SK-N-SH treated with all-trans-retinoic acid at 6 μM for 48 hours (cell line): ENCODE results near the gene CLEC16A.
A peak's percentile ranks its signal among the peaks of the same experiment; 100 is the strongest.

Source experiments
- ATAC-seq: fragments of 200-7000 bp; cut with Tn5 transposase; 3 replicates; pipeline ENCODE4 v1.9.1; 2020; ENCODE audit warnings: mild to moderate bottlenecking, moderate library complexity
- ARNTL ChIP-seq: fragments of 450-650 bp; formaldehyde crosslinking; IDR thresholded peaks from 2 replicates; pipeline ENCODE4 v1.5.0; 2020; ENCODE audit warnings: low read depth, mild to moderate bottlenecking, moderate library complexity, borderline replicate concordance
- BACH2 ChIP-seq: fragments of 250-450 bp; sonication (Bioruptor Pico); IDR thresholded peaks from 2 replicates; pipeline ENCODE4 v1.9.0; 2021; ENCODE audit warnings: mild to moderate bottlenecking, borderline replicate concordance
- CSDC2 ChIP-seq: fragments of 250-450 bp; sonication (Bioruptor Pico); IDR thresholded peaks from 2 replicates; pipeline ENCODE4 v1.5.0; 2020; ENCODE audit warnings: mild to moderate bottlenecking, moderate library complexity
- CSRNP3 ChIP-seq: fragments of 250-450 bp; sonication (Bioruptor Pico); IDR thresholded peaks from 2 replicates; pipeline ENCODE4 v1.5.1; 2021; ENCODE audit warnings: mild to moderate bottlenecking, moderate library complexity
- ESRRG ChIP-seq: fragments of 250-450 bp; sonication (Bioruptor Pico); IDR thresholded peaks from 2 replicates; pipeline ENCODE4 v1.6.1; 2021; ENCODE audit warnings: mild to moderate bottlenecking
- GLIS3 ChIP-seq: fragments of 250-450 bp; sonication (Bioruptor Pico); IDR thresholded peaks from 2 replicates; pipeline ENCODE4 v1.5.0; 2020; ENCODE audit warnings: mild to moderate bottlenecking, moderate library complexity
- ISL1 ChIP-seq: fragments of 250-450 bp; sonication (Bioruptor Pico); IDR thresholded peaks from 2 replicates; pipeline ENCODE4 v2.1.2; 2022; ENCODE audit warnings: mild to moderate bottlenecking, moderate library complexity
- PPARA ChIP-seq: fragments of 250-450 bp; sonication (Bioruptor Pico); IDR thresholded peaks from 2 replicates; pipeline ENCODE4 v1.5.0; 2020; ENCODE audit warnings: mild to moderate bottlenecking, borderline replicate concordance
- SNAI2 ChIP-seq: fragments of 250-450 bp; sonication (Bioruptor Pico); IDR thresholded peaks from 2 replicates; pipeline ENCODE4 v1.5.0; 2020; ENCODE audit warnings: mild to moderate bottlenecking, moderate library complexity
- TCF4 ChIP-seq: fragments of 250-450 bp; sonication (Bioruptor Pico); IDR thresholded peaks from 2 replicates; pipeline ENCODE4 v1.8.0; 2021; ENCODE audit warnings: mild to moderate bottlenecking, moderate library complexity, borderline replicate concordance
- TOX ChIP-seq: fragments of 250-450 bp; sonication (Bioruptor Pico); IDR thresholded peaks from 2 replicates; pipeline ENCODE4 v1.8.0; 2021; ENCODE audit warnings: mild to moderate bottlenecking, moderate library complexity, borderline replicate concordance
- TSHZ2 ChIP-seq: fragments of 250-450 bp; sonication (Bioruptor Pico); IDR thresholded peaks from 2 replicates; pipeline ENCODE4 v1.5.0; 2020; ENCODE audit warnings: mild to moderate bottlenecking, moderate library complexity
- ZC3H10 ChIP-seq: fragments of 250-450 bp; sonication (Bioruptor Pico); IDR thresholded peaks from 2 replicates; pipeline ENCODE4 v1.5.1; 2021; ENCODE audit warnings: mild to moderate bottlenecking, moderate library complexity
- ZFP3 ChIP-seq: fragments of 250-450 bp; sonication (Bioruptor Pico); IDR thresholded peaks from 2 replicates; pipeline ENCODE4 v1.5.0; 2020; ENCODE audit warnings: mild to moderate bottlenecking, moderate library complexity
- ZFP30 ChIP-seq: fragments of 450-650 bp; formaldehyde crosslinking; IDR thresholded peaks from 2 replicates; pipeline ENCODE4 v1.5.0; 2022; ENCODE audit warnings: mild to moderate bottlenecking, moderate library complexity
- ZNF565 ChIP-seq: fragments of 450-650 bp; formaldehyde crosslinking; conservative IDR thresholded peaks from 2 replicates; pipeline ENCODE4 v1.5.0; 2020; ENCODE audit warnings: low read depth, mild to moderate bottlenecking, moderate library complexity
- ZNF70 ChIP-seq: fragments of 450-650 bp; formaldehyde crosslinking; IDR thresholded peaks from 2 replicates; pipeline ENCODE4 v1.5.0; 2020; ENCODE audit warnings: mild to moderate bottlenecking, moderate library complexity
- ZNF8 ChIP-seq: fragments of 450-650 bp; formaldehyde crosslinking; IDR thresholded peaks from 2 replicates; pipeline ENCODE4 v1.5.0; 2020; ENCODE audit warnings: mild to moderate bottlenecking, moderate library complexity
- TF ChIP-seq, protein P1 (sequence below): fragments of 250-450 bp; sonication (Bioruptor Pico); IDR thresholded peaks from 2 replicates; pipeline ENCODE4 v1.8.0; 2020; ENCODE audit warnings: mild to moderate bottlenecking, moderate library complexity, borderline replicate concordance
- TF ChIP-seq, protein P2 (sequence below): fragments of 250-450 bp; sonication (Bioruptor Pico); IDR thresholded peaks from 2 replicates; pipeline ENCODE4 v1.5.1; 2020; ENCODE audit warnings: low read depth, mild to moderate bottlenecking, moderate library complexity

Gene CLEC16A

GRCh38 chr16:11109566-11109965, 165.2 kb downstream of the CLEC16A start:
- TF ChIP-seq ZNF8 (CRISPR knock-in tag) (no peak), SNAI2 (no peak), BACH2 (CRISPR knock-in tag) (no peak), ZFP30 (CRISPR knock-in tag) (no peak), ARNTL (CRISPR knock-in tag) (no peak), CSRNP3 (CRISPR knock-in tag) (no peak), ZC3H10 (no peak), CSDC2 (CRISPR knock-in tag) (no peak), TOX (no peak), ZFP3 (no peak), GLIS3 (CRISPR knock-in tag) (no peak), ZNF70 (CRISPR knock-in tag) (no peak), ESRRG (no peak), ISL1 (CRISPR knock-in tag) (no peak)
- TF ChIP-seq, protein P1, sequence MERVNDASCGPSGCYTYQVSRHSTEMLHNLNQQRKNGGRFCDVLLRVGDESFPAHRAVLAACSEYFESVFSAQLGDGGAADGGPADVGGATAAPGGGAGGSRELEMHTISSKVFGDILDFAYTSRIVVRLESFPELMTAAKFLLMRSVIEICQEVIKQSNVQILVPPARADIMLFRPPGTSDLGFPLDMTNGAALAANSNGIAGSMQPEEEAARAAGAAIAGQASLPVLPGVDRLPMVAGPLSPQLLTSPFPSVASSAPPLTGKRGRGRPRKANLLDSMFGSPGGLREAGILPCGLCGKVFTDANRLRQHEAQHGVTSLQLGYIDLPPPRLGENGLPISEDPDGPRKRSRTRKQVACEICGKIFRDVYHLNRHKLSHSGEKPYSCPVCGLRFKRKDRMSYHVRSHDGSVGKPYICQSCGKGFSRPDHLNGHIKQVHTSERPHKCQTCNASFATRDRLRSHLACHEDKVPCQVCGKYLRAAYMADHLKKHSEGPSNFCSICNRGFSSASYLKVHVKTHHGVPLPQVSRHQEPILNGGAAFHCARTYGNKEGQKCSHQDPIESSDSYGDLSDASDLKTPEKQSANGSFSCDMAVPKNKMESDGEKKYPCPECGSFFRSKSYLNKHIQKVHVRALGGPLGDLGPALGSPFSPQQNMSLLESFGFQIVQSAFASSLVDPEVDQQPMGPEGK (CRISPR knock-in tag), result no peak
- TF ChIP-seq, protein P2, sequence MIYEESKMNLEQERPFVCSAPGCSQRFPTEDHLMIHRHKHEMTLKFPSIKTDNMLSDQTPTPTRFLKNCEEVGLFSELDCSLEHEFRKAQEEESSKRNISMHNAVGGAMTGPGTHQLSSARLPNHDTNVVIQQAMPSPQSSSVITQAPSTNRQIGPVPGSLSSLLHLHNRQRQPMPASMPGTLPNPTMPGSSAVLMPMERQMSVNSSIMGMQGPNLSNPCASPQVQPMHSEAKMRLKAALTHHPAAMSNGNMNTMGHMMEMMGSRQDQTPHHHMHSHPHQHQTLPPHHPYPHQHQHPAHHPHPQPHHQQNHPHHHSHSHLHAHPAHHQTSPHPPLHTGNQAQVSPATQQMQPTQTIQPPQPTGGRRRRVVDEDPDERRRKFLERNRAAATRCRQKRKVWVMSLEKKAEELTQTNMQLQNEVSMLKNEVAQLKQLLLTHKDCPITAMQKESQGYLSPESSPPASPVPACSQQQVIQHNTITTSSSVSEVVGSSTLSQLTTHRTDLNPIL (CRISPR knock-in tag), result no peak
- ATAC-seq, result no peak

DNA sequence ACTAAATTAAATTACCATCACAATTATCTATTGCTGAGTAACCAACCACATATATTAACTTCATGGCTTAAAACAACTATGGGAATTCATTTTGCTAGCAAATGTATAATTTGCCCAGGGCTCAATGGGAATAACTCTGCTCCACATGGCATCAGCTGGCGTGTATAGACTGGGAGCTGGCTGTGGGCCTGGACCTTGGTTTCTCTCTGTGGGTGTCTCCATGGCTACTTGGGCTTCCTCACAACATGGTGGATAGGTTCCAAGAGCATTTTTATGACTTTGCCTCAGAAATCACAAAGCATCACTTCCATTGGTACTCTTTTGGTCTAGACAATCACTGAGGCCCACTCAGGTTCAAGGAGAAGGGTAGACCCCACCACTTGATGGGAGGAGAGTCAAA, 166.8 kb downstream of the CLEC16A start:
- peak; percentile 96 for TF ChIP-seq ZNF565 (CRISPR knock-in tag)
- TF ChIP-seq ZC3H10, result no peak
- TF ChIP-seq, all 23 proteins: peak for 1
- no peak for ATAC-seq

GRCh38 chr16:11111856-11112634, 167.7 kb downstream of the CLEC16A start:
- no peak for ATAC-seq

More at GRCh38 chr16:11111856-11112634, 167.7 kb downstream of the CLEC16A start:
- TF ChIP-seq ZC3H10, result no peak
- TF ChIP-seq ESRRG, result no peak
- TF ChIP-seq ARNTL (CRISPR knock-in tag), result no peak
- no peak for TF ChIP-seq PPARA (CRISPR knock-in tag)
- TF ChIP-seq ZNF70 (CRISPR knock-in tag), result no peak
- TF ChIP-seq TCF4 (CRISPR knock-in tag), result no peak
- no peak for TF ChIP-seq TOX
- TF ChIP-seq BACH2 (CRISPR knock-in tag), result no peak
- TF ChIP-seq ZNF8 (CRISPR knock-in tag), result no peak
- TF ChIP-seq, protein P1 (CRISPR knock-in tag), result no peak
- TF ChIP-seq TSHZ2 (CRISPR knock-in tag), result no peak
